ENCODE data around the gene CYP3A5.

DNA sequence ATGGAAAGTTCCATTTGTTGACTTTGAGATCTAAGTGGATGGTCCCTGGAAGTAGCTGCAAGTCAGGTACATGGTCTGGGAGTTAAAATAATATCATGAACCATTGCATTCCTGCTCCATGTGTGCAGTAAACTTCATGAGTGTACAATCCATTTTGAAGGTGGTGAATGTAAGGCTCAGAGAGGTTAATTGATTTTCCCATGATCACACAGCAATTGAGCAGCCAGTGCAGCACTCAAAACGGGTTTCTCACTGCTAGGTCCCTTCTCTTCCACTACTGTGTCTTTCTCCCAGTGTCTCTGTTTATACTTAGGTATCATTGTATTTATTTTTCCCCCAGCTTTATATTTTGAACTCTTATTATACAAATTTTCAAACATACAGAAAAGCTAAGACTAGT, 53.1 kb downstream of the CYP3A5 start:
- TF ChIP-seq CTCF (IDR thresholded peaks at IDR 0.05) (no peak), POLR2A (IDR thresholded peaks at IDR 0.05) (no peak)

All from adrenal gland (tissue), 5 donors.